Bone marrow (tissue), 2 donors: Measurements from ENCODE around the gene DCUN1D4.
A peak's percentile ranks its signal among the peaks of the same experiment; 100 is the strongest.

Experiments used
- DNase-seq, 2 donors: peaks; one replicate each; lab custom pipeline; 2025; lab: John Stamatoyannopoulos, UW

DCUN1D4 gene

DNA sequence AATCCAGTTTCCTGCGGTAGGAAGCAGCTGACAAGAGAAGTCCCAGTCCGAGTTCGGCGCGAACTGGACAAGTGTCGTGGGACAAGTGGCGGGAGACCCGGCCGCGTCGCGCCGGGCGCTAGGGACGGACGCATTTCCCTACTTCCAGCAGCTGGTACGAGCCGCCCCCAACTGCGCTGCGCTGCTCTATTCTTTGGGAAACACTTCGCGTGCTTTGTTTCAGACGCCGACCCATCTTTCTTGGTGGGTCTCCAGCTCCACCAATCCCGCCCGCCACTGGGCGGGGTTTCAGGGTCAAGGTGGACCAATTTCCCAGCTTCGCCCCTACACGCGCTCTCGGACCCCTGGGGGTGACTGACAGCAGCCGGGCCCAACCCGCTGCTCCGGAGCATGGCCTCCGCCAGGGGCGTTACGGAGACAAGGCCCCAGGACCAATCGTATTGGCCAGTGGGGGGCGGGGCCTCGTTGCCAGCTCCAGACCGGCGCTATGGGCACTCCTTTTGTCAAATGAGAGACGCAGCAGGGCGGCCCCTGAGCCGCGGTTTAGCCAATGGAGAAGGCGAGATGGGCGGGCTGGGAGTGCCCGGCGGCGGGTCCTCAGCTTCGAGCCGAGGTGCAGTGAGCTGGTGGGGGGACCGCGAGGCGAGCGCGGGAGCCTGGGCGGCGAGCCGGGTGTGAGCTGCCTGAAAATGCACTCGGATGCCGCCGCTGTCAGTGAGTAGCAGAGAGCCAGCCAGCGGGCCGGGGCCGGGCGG, at the start of gene DCUN1D4:
DCUN1D4 (plus strand) TSS at position 600 of the 755 bp plus-strand sequence; CDS start at position 690, 90 bp downstream.
- peak; percentile 93 to 95 for DNase-seq

DNA sequence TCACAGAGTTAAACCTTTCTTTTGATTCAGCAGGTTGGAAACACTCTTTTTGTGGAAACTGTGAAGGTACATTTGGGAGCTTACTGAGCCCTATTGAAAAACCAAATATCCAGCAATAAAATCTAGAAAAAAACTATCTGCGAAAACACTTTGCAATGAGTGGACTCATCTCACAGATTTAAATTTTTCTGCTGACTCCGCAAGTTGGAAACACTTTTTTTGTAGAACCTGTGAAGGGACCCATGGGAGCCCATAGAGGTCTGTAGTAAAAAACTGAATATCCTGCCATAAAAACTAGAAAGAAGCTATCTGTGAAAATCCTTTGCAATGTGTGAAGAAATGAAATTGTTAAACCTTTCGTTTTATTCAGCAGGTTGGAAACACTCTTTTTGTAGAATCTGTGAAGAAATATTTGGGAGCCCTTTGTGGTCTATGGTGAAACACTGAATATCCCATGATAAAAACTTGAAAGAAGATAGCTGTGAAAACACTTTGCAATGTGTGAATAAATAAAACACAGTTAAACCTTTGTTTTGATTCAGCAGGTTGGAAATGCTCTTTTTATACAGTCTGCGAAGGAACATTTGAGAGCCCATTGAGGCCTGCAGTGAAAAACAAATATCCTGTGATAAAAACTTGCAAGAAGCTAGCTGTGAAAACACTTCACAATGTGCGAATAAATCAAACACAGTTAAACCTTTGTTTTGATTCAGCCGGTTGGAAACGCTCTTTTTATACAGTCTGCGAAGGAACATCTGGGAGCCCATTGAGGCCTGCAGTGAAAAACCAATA, 22.3 kb upstream of the DCUN1D4 start:
- DNase-seq = no peak

DNA sequence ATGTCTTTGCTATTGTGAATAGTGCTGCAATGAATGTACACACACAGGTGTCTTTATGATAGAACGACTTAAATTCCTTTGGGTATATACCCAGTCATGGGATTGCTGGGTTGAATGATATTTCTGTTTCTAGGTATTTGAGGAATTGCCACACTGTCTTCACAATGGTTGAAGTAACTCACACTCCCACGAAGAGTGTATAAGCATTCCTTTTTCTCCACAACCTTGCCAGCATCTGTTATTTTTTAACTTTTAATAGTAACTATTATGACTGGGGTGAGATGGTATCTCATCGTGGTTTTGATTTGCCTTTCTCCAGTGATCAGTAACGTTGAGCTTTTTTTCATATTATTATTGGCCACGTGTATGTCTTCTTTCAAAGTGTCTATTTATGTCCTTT, 17.6 kb upstream of the DCUN1D4 start:
- no peak for DNase-seq

DNA sequence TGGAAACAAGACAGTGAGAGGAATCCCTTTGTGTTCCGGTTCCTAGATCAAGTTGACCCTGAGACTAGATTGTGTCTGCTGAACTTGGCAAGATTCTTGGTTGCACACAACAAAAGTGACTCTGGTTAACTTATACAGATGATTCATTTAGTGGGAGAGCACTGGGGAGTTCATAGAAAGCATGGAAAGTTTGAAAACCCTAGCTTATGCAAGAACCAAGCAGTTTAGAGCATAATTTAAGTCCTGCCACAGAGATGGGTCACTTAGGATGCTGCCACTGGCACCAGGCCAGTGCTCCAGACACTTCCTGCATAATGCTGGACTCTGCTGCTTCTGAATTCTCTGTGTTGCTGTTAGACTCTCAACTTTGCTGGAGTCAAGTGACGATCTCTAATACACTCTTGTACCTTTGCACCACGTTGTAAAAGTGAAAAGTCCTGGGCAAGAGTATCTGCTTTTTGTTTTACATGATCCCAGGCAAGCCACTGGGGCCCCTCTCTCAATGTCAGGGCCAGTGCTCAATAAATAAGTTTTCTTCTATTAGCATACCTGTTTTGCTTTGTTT, 12.7 kb upstream of the DCUN1D4 start:
- DNase-seq = no peak

DNA sequence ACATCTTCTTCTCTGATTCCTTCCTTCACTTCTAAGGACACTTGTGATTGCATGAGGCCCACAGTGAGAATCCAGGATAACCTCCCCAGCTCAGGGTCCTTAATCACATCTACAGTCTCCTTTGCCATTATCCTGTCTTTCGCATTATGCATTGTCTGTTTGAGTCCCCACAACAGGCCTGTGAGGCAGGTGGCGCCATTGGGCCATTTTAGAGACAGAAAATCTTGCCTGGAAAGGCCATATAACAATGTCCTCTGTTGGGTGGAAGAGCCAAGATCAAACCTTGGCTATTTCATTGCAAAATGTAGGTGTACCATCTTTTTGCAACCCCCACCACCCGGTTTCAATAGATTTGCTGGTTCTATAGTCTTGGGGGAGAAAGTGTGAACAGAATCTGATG, 11.8 kb upstream of the DCUN1D4 start:
- peak; percentile 1 to 9 for DNase-seq

DNA sequence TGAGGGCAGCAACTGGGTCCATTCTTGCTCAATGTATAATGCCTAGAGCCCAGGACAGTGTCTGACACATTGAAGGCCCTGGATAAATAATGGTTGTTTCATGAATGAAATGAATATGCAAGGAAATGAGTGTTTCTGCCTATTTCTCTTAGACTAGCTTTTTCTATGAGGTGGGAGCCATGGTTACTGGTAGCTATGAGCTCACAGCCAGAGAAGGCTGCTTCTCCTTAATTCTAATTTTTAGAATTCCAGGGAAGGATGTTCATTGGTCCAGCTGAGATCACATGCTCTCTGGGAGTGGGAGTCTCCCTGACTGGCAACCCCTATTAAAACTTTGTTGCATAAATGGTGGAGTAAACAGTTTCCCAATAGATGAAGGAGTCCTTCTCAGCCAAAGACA, 9.7 kb upstream of the DCUN1D4 start:
- no peak for DNase-seq

DNA sequence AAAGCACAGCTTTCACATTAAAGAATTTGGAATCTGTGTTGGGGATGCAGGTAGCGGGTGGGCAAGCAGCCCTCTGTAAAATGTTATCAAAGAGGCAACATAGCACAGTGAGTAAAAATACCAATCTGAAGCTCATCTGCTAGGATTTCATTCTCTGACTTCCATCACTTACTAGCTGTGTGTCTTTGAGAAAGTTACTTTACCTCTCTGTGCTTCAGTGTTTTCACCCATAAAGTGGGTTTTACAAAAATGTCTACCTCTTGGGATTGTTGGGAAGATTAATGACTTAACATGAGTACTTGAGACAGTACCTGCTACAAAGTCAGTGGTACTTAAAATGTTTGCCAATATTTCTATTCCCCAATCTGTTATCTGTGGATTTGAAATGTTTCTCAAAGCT, 7.9 kb upstream of the DCUN1D4 start:
- no peak for DNase-seq

DNA sequence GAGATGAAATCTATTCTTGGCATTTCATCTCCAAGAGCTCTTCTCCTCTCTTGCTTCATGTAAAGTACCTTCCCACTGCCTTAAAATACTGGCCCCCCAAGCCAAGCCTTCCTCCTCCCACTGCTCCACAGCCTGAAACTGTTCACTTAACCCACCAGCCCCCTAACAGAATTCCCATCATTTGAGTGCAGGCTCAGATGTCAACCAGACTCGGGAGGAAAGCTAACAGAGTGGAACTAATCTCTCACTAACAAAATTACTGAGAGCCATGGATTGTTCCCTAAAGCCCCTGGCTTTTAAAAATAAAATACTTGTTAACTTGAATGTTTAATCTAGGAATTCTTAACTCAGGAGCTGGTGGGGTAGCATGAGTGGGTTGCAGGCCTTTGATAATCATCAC, 7.1 kb upstream of the DCUN1D4 start:
- DNase-seq = no peak

DNA sequence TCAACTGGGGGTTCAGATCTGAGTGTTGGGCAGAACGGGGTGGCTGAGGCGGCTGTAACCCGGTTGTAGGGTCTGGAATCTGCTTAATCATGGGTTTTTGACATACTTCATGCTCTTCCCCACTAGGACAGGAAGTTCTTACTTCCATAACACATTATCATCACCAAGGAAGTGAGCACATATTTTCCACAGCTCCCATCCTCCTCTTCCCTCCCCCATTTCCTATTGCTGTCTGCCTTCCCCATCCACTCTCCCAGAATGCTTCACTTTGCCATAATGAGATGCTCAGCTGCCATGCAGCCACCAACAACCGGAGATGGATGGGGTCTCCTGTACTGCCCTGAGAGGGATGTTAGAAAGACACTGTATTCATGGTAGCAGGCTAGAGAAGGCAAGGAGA, 6.4 kb upstream of the DCUN1D4 start:
- no peak for DNase-seq

DNA sequence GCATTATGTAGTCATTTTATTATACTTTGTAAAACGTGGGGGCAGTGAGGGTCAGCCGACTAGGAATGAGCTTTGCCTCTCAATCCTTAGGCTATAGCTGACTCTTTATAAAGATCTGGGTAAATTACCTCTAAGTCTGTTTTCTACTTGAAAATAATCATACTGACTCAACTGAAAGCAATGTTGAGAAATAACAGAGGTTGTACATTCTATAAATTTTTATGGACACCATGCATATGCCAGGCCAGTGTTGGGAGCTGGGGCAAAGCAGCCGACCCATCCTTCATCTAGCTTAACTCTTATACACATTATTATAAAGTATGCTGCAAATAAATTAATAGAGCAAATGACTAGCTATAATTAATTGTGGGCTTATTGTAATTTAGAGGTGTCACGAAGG, 2.2 kb upstream of the DCUN1D4 start:
- no peak for DNase-seq

DNA sequence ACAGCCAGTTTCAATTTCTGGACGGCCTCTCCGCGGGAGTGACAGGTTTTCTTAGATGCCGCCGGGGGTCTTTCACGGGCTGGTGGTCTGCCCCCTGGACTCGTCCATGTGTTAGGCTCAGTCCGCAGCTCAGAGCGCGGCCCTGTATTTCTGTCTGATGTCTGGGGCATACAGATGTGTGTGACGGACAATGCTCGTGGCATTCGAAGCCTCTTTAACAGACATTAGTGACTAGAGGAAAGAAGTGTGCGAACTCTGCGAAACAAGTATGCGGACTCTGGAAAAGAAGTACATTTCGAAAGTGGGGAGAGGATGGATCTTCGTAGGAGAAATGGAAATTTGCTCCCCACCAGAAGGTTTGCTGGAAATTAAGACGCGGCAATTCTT, 793 bp upstream of the DCUN1D4 start:
- DNase-seq = no peak

DNA sequence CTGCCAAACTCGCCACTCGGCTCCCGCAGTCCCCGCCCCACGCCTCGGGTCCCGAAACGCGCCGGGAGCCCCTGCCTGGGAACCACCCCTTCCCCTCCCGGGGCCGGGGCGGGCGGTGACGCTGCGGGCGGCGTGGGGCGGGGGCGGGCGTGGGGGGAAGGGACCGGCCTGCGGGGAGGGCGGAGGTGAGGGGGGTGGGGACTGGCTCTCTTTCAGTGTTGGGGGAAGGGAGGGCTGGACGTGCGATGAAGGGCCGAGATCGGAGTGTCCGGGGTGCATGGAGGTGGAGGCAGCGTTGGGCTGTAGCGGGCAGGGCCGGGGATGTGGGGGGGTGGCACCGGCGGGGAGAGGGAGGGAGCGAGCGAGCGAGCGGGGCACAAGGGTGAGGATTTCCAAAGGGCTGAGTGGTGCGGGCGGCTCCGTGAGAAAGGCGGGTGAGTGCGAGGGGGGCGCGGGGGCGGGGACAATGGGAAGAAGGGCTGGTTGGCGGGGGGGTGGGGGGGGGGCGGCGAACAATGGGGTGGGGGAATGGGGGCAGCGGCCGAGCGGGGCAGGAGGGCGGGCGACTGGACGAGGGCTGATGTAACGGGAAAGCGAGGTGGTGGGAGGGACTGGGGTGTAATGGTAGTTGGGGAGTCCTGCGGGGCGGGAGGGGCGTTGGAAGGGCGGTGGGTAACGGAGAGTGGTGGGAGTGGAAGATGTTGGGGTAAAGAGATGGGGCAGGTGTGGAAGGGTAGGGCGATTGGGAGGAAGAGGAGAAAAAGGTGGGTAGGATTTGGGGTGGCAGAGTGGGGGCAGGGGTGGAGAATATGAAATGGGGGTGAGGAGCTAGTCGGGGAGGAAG, 578 bp downstream of the DCUN1D4 start:
- peak in 1 of 2 donors; percentile 65 for DNase-seq

DNA sequence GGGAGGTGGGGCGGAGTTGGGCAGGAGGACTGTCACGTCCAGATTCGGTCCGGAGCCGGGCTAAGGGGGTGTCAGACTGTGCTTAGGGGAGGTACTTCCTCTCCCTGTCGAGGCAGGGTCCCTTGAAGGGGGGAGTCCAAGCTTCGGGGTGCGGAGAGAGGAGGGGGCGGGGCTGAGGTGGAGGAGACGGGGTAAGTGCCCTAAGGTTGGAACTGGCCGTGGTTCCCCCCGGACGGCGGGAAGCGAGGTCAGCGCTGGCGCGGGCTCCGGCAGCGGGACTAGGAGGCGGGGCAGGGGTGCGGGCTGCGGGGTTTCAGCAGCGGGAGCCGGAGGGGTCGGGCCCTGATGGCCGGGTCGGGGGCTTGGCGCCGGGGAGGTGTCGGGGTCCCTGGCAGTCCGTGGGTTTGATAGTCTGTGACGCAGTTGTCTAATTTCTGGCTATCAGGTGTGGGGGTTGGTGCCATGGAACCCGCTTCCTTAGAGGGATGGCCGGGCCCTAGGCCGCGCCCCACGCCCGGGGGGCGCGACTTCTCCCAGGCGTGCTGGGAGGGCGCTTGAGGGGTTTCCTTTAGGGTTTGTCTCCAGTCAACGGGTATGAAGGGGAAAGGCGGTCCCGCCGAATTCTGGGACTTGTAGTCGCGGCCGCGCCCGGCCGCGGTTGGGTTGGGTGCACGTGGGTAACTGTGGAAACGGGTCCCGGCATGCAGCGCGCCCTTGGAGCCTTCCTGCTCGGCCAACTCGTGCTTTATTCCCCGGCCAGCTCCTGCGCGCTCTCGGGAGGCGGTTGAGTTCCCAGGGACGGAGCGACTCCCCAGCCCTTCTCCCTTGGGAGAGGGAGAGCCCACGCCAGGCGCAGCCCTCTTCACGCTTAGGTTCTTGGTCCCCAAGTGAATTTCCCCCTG, 1.5 kb downstream of the DCUN1D4 start:
- peak; percentile 60 to 85 for DNase-seq

DNA sequence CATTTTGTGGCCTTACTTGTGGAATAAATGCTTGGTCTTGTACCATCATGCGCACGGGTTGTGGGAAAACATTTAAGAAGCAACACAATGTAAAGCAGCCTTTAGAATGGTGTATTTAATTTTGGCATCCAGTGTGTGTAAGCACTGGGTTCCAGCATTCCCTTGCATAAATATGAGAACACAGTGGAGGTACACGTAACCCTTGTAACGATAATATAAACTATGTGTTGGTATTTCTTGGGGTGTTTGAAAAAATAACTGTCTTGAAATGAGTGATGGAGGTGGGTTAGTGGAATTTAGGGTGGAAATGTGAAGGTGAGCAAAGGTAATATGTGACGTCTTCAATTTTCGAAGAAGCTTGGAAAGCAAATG, 2.1 kb downstream of the DCUN1D4 start:
- no peak for DNase-seq

DNA sequence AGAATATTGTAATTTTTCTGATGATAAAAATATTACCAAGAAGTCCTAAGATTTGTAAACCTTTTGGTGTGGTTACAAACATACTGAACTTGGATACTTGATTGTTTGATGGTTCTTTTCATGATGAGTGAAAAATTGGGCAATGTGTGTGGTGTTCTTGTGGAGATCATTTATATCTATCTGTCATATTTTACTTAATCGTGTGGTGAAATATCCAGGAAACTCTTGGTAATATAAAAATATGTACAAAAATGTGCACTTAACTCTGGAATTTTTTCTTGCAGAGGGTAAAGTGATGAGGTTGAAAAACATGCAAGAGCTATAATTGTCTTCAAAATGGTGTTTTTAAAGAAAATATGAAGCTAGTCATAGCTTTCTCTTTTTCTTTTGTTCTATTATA, 2.8 kb downstream of the DCUN1D4 start:
- no peak for DNase-seq

DNA sequence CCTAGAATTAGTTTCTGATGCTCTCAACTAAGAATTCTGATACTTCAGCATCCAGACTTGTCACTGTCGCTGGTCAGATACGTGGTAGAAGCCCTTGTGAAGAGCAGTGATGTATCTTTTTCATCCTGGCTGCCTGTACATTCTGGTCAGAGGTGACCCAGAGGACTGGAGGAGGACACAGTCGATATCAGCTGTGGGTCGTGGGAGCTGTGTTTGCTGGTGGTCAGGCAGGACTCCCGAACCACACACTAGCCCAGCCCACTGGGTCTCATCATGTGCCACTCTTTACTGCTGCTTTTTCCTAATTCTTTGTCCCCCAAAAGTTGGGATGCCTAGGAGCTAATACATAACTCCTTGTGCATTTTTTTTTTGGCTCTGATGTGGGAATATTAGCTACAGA, 6.5 kb downstream of the DCUN1D4 start:
- DNase-seq = no peak

DNA sequence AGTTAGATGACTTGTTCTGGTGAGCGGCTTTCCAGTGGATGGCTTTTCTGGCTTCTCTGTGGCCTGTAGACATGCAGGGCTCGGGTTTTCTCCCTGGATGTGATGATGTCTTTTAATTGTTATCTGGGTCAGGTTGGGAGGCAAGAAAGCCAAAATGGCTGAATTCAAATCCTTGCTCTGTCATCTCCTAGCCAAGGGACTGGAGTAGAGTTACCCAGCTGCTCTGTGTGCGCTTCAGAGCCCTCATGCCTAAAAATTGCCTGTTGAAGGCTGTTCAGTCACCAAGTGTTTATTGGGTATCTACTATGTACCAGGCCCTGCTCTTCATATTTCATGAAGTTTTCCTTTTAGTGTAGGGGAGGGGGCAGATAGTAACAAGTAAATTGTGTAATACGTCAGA, 7.3 kb downstream of the DCUN1D4 start:
- no peak for DNase-seq

DNA sequence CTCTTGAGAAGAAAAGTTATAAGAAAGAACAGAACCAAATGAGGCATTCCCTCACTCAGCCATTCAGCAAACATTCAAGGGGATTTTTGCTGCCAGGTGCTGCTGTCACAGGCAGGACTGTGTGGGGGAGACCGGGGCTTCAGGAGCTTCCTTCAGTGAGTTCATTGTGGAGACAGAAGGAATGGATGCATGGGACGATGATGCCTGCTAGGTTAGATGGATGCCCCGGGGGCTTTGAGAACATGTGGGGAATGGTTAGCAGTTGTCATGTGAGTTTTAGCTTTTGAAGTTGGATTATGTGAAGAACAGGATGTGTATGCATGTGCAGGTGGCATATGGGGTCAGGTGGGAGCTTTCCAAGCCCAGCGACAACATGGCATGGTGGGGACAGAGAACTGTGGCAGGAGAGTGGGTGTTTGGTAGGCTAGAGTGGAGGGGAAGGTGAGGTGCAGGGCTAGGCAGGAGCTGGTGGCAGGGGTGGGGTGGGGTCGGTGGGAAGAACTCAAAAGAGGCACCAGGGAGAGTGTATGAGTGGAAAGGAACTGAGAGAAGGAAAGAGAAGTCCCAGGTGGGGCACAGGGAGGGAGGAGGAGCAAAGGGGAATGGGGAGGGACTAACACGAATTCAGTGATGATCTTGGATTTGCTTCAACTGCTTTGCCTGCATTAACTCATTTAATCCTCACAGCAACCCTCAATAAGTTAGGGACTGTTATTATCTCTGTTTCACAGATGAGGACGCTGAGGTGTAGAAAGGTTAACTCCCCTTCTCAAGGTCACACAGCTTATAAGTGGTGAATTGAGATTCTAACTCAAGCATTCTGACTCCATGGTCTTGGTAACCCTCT, 8.4 kb downstream of the DCUN1D4 start:
- no peak for DNase-seq

DNA sequence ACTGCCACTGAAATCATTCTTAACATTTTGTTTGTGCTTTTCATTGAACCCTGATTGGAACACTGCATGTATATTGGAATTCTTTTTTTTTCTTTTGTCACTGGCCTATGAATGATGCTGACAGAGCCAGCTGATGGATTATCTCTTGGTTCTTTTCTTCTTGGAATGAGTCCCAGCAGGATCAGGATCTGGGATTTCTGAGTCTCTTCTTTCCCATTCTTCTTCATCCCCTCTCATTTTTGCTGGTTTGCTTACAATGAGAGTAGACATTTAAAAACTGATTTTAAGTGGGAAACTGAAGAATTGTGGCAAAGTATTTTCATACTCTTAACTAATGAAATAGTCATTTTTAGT, 9.0 kb downstream of the DCUN1D4 start:
- no peak for DNase-seq

DNA sequence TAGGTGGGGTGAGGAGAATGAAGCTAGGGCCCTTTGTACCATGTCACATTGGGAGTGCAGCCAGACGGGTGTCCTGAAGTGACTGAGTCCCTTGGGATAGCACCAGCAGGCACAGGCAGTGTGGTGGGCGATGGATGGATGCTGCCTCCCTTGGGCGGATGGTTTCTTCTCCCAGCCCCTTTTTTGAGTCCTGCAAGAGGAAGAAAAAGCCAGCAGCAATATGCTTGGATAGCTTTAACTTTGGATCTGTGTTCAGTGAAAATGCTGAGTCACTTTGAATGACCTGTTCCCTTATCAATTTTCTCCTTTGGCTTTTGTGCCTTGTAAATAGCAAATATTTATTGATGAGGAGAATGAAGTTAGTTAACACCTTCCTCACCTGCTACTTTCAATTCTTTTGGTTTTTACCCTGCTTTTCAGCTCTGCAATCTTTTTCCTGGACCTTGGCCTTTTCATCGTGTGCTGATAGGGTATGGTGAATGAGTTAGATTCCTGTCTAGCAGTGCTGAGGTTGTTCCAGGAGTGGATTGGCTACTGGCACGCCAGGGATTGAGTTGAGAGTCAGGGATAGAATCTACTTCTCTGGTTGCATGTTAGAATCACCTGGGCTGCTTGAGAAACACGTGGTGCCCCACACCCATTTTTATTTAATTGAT, 10.2 kb downstream of the DCUN1D4 start:
- DNase-seq = no peak
